ENCODE measurements around the gene ISG20. TPM values are rescaled to one million over a fixed set of nuclear protein-coding genes. Genes with fewer than 3 reads are reported as not detected.
"Not testable (repeated sequence)": the region's sequence is repeated elsewhere in the genome, so short reads cannot be mapped to it uniquely, and the experiment has no call there.

ISG20 gene
- total and polyA plus RNA-seq, 5 experiments from 2014 or later = 142 to 562 (median 422) TPM

DNA sequence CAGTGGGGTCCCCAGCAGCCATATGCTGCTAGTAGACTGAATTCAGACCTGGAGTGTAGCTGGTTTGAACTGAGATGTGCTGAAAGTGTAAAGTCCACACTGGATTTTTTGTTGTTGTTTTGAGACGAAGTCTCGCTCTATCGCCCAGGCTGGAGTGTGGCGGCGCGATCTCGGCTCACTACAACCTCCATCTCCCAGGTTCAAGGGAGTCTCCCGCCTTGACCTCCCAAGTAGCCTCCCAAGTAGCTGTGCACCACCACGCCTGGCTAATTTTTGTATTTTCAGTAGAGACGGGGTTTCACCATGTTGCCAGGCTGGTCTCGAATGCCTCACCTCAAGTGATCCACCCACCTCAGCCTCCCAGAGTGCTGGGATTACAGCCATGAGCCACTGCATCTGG lies 3.7 kb downstream of the ISG20 start:
- H3K27me3 Mint-ChIP-seq, H3K9me3 Mint-ChIP-seq, ATAC-seq, DNase-seq: not testable (repeated sequence)
- peaks cover 9 to 64% (median 16%) of the 10 kb centered on the region in 3 donors for H3K36me3 Mint-ChIP-seq
- H3K4me3 Mint-ChIP-seq = peak overlapping the region in 9 of 10 donors; percentile 16 to 99 (median 65)
- POLR2A ChIA-PET = interaction anchor here (0.9 to 8.4 kb wide), 3 partner anchors 7 to 20 kb away, joined by 3 to 80 read pairs (median 4); no protein-coding TSS in a partner anchor
- peaks cover 42 to 89% (median 84%) of the 10 kb centered on the region in 4 donors for H3K4me1 Mint-ChIP-seq
- peak overlapping the region; percentile 79 to 99 (median 92) for H3K27ac Mint-ChIP-seq

DNA sequence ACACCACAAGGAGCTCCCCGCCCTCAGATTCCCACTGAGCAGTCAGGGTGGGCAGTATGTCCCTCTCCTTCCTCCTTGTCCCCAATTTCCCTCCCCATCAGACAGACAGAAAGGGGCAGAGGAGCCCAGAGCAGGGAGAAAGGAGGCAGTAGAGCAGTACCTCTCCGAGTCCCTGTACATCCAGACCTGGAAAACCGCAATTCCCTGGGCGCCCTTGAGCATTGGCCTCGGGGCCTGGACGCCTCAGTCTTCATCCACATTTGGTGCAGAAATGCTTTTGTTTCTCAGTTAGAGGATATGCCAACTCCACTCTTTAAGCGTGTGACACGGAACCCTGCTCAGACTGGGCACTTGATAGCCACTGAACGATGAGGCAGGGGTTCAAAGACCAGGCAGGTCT lies 5.9 kb downstream of the ISG20 start:
- peaks cover 52 to 94% (median 85%) of the 10 kb centered on the region in 4 donors for H3K4me1 Mint-ChIP-seq
- no peaks in the 10 kb centered on the region for H3K9me3 Mint-ChIP-seq
- H3K36me3 Mint-ChIP-seq = peaks cover 8 to 62% (median 16%) of the 10 kb centered on the region in 3 donors
- H3K4me3 Mint-ChIP-seq = peak overlapping the region in 2 of 10 donors; percentile 33 to 65
- POLR2A ChIA-PET = interaction anchor here (1.1 to 8.4 kb wide), 2 partner anchors 12 to 20 kb away, joined by 5 to 80 read pairs; no protein-coding TSS in a partner anchor
- DNase-seq (no peak), ATAC-seq (no peak)
- H3K27me3 Mint-ChIP-seq = no peaks in the 10 kb centered on the region
- H3K27ac Mint-ChIP-seq = peak overlapping the region in 9 of 10 donors; percentile 19 to 100 (median 84)

DNA sequence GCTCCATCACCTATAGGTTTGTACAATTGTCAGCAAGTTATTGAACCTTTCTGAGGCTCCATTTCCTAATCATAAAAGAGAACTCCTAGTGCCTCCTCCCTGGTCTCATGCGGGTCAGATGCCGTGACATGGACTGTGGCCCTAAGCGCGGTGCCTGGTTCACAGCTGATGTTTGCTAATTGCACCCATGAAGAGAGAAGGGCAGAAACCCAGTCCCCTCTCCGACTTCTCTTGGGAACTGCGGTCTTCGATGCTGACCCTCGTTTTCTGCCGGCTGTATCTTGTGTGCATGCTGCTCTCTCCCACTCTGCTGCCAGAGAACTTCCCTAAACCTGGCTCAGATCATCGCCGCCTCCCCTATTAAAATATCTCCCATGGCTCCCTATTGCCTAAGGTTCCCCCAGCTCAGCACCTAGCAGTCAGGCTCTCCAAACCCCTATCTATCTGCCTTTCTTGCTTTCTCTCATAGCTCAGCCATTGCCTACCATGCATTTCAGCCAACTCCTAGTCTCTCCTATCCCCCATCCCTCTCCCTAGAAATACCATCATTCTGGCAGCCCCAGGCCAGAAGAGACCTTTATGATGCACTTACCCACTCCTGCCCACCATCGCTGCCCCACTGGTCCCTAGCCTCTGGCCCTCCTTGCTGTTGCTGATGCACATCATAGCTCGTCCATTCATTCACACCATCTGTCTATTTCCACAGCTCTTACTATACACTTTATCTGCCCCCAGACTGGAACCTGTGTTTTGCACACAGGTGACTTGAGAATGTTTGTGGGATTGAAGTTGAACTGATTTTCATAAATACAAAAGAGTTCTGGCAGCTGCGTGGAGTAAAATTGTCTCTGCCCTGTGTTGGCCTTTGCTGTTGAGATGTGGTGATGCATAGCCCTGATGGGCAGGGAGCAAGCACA lies 6.6 kb downstream of the ISG20 start:
- ATAC-seq (no peak), DNase-seq (no peak)
- H3K36me3 Mint-ChIP-seq = peaks cover under 1 to 55% (median 10%) of the 10 kb centered on the region in 3 donors
- H3K9me3 Mint-ChIP-seq = no peaks in the 10 kb centered on the region
- H3K4me3 Mint-ChIP-seq = peak overlapping the region in 8 of 10 donors; percentile 0 to 65 (median 28)
- H3K4me1 Mint-ChIP-seq = peaks cover 48 to 94% (median 85%) of the 10 kb centered on the region in 4 donors
- no peaks in the 10 kb centered on the region for H3K27me3 Mint-ChIP-seq
- POLR2A ChIA-PET = interaction anchor here (0.6 to 8.4 kb wide), 4 partner anchors 11 to 20 kb away, joined by 3 to 80 read pairs (median 4); no protein-coding TSS in a partner anchor
- H3K27ac Mint-ChIP-seq = peak overlapping the region; percentile 72 to 100 (median 86)

DNA sequence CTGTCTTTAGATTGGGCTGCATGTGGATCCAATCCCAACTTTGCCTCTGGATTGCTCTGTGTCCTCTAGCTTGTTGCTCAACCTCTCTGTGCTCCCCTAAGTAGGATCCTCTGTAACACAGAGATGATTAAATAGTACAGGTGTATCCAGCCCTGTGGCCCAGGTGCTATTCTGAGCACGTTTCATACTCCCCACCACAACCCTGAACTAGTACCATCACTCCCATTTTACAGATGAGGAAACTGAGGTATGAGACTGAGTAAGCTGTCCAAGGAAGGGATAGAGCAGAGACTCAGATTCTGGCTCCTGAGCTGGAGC lies 7.2 kb downstream of the ISG20 start:
- no peaks in the 10 kb centered on the region for H3K27me3 Mint-ChIP-seq
- peaks cover 49 to 97% (median 87%) of the 10 kb centered on the region in 4 donors for H3K4me1 Mint-ChIP-seq
- ATAC-seq (no peak), DNase-seq (no peak)
- peak overlapping the region in 5 of 10 donors; percentile 0 to 58 (median 17) for H3K4me3 Mint-ChIP-seq
- H3K36me3 Mint-ChIP-seq = peaks cover 0 to 53% (median 12%) of the 10 kb centered on the region in 3 donors
- no peaks in the 10 kb centered on the region for H3K9me3 Mint-ChIP-seq
- peak overlapping the region; percentile 72 to 100 (median 92) for H3K27ac Mint-ChIP-seq
- POLR2A ChIA-PET = interaction anchor here (0.6 to 8.4 kb wide), 3 partner anchors 11 to 20 kb away, joined by 3 to 80 read pairs (median 4); no protein-coding TSS in a partner anchor

DNA sequence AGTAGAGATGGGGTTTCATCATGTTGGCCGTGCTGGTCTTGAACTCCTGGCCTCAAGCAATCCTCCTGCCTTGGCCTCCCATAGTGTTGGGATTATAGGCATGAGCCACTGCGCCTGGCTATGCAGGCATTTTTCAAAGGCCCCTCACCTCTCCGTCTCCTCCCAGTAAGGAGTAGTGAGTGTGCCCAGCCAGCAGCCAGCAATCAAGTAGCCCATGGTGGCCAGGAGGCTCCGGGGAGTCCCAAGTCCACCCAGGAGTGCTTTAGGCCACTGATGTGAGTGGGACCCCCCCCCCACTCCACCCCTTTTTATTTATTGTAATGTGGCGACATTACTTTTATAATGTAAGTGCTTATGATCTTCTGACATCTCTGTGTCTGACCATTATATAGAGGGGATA lies 8.1 kb downstream of the ISG20 start:
- ATAC-seq = no peak
- DNase-seq = peak in 1 of 10 donors; percentile 11
- Mint-ChIP-seq H3K9me3 (no peaks in the 10 kb centered on the region), H3K27me3 (no peaks in the 10 kb centered on the region), H3K4me3 (peak overlapping the region in 7 of 10 donors; percentile 33 to 97 (median 80)), H3K36me3 (peaks cover 0 to 50% (median 12%) of the 10 kb centered on the region in 3 donors), H3K4me1 (peaks cover 51 to 97% (median 93%) of the 10 kb centered on the region in 4 donors), H3K27ac (peak overlapping the region; percentile 92 to 100 (median 98))
- POLR2A ChIA-PET = interaction anchor here (4.3 to 8.4 kb wide), 3 partner anchors 10 to 21 kb away, joined by 34 to 80 read pairs (median 40); no protein-coding TSS in a partner anchor

DNA sequence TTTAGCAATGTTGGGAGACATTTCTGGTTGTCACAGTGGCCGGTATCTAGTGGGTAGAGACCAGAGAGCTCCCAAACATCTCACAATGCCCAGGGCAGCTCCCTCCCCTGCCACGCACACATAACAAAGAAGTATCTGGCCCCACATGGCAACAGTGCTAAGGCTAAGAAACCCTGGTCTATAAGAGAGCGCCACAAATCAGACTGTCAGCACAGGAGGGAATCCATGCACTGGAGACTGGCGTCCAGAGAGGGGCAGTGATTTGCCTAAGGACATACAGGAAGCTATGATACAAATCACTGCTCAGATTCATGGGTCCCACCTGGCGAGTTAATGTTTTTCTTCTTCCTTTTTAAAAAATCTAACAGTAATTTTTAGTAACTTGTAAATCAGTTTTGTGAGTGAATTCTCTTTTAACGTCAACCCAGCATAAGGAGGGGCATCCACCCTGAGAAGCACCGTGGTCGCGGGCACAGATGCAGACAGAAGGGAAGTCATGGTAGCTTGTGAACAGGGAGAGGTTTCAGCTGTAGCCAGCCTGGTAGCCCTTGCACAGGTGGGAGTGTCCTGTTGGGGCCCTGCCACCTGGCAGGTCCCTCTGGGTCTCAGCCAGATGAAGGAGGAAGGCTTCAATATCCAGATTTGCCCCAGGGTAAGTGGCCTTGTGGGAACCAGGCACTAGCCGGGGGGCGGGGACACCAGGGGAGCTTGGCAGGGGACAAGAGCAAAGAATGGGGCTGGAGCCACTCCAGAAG lies 8.7 kb downstream of the ISG20 start:
- ATAC-seq (peak in 1 of 2 donors; percentile 37), DNase-seq (peak in 1 of 10 donors; percentile 17)
- Mint-ChIP-seq H3K27ac (peak overlapping the region; percentile 92 to 100 (median 98)), H3K9me3 (no peaks in the 10 kb centered on the region), H3K36me3 (peaks cover 0 to 44% (median 9%) of the 10 kb centered on the region in 3 donors), H3K27me3 (no peaks in the 10 kb centered on the region), H3K4me1 (peaks cover 46 to 92% (median 89%) of the 10 kb centered on the region in 4 donors), H3K4me3 (peak overlapping the region; percentile 21 to 97 (median 82))
- POLR2A ChIA-PET = interaction anchor here (1.6 to 8.4 kb wide), 4 partner anchors 9 to 21 kb away, joined by 4 to 80 read pairs (median 37); no protein-coding TSS in a partner anchor

DNA sequence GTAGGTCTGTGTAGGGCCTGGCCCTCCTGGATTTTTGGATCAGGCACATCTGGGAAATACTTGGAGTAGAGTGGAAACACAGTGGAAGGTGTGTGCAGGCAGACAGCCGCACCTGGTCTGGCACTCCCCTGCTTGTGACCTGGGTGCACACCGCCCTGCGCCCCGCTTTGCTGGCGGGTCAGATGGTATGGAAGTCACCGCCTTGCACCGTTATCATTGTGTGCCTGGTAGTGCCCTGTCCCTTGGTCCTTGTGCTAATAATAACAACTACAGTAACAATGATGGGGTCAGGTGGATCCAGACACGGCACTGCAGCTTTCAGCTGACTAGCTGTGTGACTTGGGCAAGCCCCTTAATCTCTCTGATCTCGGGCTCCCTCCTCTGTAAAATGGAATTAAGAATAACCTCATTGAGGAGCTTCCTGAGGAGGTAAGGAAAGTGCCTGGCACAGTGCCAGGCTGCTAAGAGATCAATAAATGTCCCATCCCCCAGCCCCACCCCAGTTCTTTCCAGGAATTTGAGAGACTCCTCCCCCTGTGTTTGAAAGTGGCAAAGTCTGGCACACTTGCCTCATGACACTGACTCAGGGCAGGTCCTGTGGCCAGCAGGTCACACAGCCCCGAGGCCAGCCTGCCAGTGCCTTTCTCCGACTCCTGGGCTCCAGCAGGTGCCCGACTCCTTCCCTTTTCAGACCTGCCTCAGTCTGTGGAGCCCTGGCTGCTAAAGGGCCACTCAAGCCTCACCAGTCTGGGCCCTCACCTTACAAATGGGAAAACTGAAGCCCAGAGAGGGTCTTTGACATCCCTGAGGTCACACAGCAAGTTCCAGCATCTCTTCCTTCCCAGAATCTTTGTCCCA lies 9.8 kb downstream of the ISG20 start:
- H3K4me3 Mint-ChIP-seq = peak overlapping the region; percentile 59 to 97 (median 82)
- H3K27ac Mint-ChIP-seq = peak overlapping the region; percentile 92 to 100 (median 98)
- H3K4me1 Mint-ChIP-seq = peaks cover 53 to 95% (median 94%) of the 10 kb centered on the region in 4 donors
- DNase-seq (peak in 3 of 10 donors; percentile 19 to 44 (median 43)), ATAC-seq (no peak)
- H3K36me3 Mint-ChIP-seq = peaks cover 0 to 47% (median 9%) of the 10 kb centered on the region in 3 donors
- POLR2A ChIA-PET = interaction anchor here (1.1 to 8.4 kb wide), 7 partner anchors 8 to 27 kb away, joined by 3 to 80 read pairs (median 9); partner anchors contain the start of gene AEN
- H3K9me3 Mint-ChIP-seq = no peaks in the 10 kb centered on the region
- no peaks in the 10 kb centered on the region for H3K27me3 Mint-ChIP-seq

DNA sequence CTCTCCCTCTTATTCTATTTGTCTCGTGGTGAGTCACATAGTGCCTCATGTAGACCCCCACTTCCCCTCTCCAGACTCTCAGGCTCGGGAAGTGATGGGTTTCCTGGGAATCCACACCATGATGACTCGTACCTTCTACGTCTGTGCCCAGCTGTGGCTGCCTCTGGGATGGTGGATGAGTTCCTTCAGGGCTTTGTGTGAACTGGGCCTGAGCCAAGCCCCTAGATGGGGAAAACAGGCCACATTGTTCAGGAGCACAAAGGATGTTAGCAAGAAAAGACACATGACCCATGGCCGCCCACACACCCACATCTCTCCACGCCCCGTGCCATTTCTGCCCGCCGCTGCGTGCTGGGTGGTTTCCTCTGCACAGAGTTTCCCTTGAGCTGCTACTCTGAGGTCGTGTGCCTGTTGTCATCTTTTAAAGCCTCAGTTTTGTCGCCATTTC lies 10.5 kb downstream of the ISG20 start:
- Mint-ChIP-seq H3K27me3 (no peaks in the 10 kb centered on the region), H3K4me3 (peak overlapping the region; percentile 59 to 97 (median 82)), H3K4me1 (peaks cover 51 to 96% (median 94%) of the 10 kb centered on the region in 4 donors), H3K9me3 (no peaks in the 10 kb centered on the region), H3K27ac (peak overlapping the region; percentile 92 to 100 (median 98)), H3K36me3 (peaks cover 0 to 41% (median 9%) of the 10 kb centered on the region in 3 donors)
- ATAC-seq (peak; percentile 91 to 94), DNase-seq (peak; percentile 40 to 85 (median 66))
- POLR2A ChIA-PET = interaction anchor here (0.8 to 8.4 kb wide), 7 partner anchors 7 to 28 kb away, joined by 3 to 80 read pairs (median 9); partner anchors contain the start of gene AEN

DNA sequence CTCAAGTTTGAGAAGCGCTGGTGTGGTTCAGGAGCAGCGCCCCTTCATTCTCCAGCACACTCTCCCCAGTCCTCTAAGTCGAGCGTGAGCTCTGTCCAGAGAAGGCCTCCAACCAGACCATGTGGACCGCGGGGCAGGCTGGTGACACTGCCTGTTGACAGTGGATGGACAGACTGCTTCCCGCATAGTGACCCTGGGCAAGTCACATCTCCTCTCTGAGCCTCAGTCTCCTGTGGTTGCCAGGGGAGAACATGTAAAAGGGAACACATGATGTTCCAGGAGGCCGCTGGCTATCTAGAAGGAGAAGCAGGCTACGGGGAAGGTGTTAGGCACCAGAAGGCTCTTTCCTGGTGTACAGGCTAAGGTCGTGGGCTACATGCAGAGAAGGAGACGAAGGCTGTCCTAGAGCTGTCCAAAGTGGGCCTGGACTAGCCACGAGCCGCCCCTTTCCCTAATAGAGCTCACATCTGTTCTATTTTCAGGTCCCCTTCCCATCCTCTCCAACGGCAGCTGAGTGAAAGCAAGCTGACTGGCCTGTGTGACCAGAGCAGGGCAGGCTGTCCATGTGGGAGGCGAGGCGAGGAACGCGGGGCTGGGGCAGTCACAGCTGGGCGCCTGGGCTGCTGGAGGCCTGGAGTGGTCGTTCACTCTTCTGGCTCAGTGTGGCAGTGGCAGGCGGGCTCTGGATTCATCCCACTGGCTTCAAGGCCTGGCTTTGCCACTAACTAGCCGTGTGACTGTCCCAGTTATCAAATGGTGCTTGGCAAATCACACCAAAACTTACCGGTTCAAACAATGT lies 11.1 kb downstream of the ISG20 start:
- ATAC-seq = peak in 1 of 2 donors; percentile 2
- POLR2A ChIA-PET = interaction anchor here (0.8 to 8.4 kb wide), 8 partner anchors 7 to 28 kb away, joined by 3 to 80 read pairs (median 6); partner anchors contain the start of gene AEN
- Mint-ChIP-seq H3K4me3 (peak overlapping the region; percentile 59 to 97 (median 82)), H3K4me1 (peaks cover 51 to 96% (median 94%) of the 10 kb centered on the region in 4 donors), H3K36me3 (peaks cover 0 to 37% (median 14%) of the 10 kb centered on the region in 3 donors), H3K27ac (peak overlapping the region; percentile 92 to 100 (median 98)), H3K27me3 (no peaks in the 10 kb centered on the region), H3K9me3 (no peaks in the 10 kb centered on the region)
- peak in 1 of 10 donors; percentile 11 for DNase-seq

DNA sequence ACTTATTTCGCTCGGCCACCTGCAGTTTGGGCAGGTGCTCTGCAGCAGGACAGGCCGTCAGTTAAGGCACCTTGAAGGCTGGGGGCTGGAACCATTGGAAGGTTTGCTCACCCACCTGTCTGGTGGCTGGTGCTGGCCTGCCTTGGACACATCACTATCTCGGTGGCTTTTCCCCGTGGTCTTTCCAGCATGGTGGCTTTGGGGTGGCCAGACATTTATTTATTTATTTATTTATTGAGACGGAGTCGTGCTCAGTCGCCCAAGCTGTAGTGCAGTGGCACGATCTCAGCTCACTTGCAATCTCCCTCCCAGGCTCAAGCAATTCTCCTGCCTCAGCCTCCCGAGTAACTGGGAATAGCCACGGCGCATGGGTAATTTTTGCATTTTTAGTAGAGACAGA lies 11.7 kb downstream of the ISG20 start:
- Mint-ChIP-seq H3K9me3 (no peaks in the 10 kb centered on the region), H3K36me3 (peaks cover 0 to 35% (median 15%) of the 10 kb centered on the region in 3 donors), H3K27ac (peak overlapping the region; percentile 90 to 100 (median 98)), H3K4me3 (peak overlapping the region in 8 of 10 donors; percentile 52 to 80 (median 60)), H3K4me1 (peaks cover 52 to 96% (median 94%) of the 10 kb centered on the region in 4 donors), H3K27me3 (no peaks in the 10 kb centered on the region)
- DNase-seq (no peak), ATAC-seq (no peak)
- POLR2A ChIA-PET = interaction anchor here (0.9 to 8.4 kb wide), 5 partner anchors 6 to 29 kb away, joined by 3 to 80 read pairs (median 34); partner anchors contain the start of gene AEN

Measured in naive thymus-derived CD8-positive, alpha-beta T cell (primary cell).